Endodermal cell (in vitro differentiated cells): ENCODE results near the gene BAHCC1. TPM values are rescaled to one million over a fixed set of nuclear protein-coding genes. Genes with fewer than 3 reads are reported as not detected.
A peak's percentile ranks its signal among the peaks of the same experiment; 100 is the strongest.

ENCODE experiments used
- DNase-seq: peaks from one replicate; pipeline ENCODE4 v3.0.0-alpha.2; 2017
- H3K27ac ChIP-seq: 2 replicates; pipeline ENCODE4 v1.5.1; 2013; ENCODE audit warnings: mild to moderate bottlenecking, low read depth, low read length, moderate library complexity
- H3K27me3 ChIP-seq: 2 replicates; pipeline ENCODE4 v1.6.1; 2013; ENCODE audit warnings: mild to moderate bottlenecking, low read length, moderate library complexity; ENCODE audit not compliant: insufficient read depth, control insufficient read depth, poor library complexity, severe bottlenecking
- H3K36me3 ChIP-seq: 2 replicates; pipeline ENCODE4 v1.7.0; 2013; ENCODE audit warnings: mild to moderate bottlenecking, low read length, moderate library complexity; ENCODE audit not compliant: control insufficient read depth, insufficient read depth
- H3K4me1 ChIP-seq: one replicate; pipeline ENCODE4 v1.7.0; 2013; ENCODE audit warnings: low read length; ENCODE audit not compliant: control insufficient read depth, insufficient read depth
- H3K4me3 ChIP-seq: 2 replicates; pipeline ENCODE4 v1.5.1; 2013; ENCODE audit warnings: mild to moderate bottlenecking, low read length, moderate library complexity
- H3K9ac ChIP-seq: 2 replicates; pipeline ENCODE4 v1.6.1; 2013; ENCODE audit warnings: mild to moderate bottlenecking, low read length, moderate library complexity; ENCODE audit not compliant: poor library complexity, severe bottlenecking; ENCODE audit errors: extremely low read depth
- H3K9me3 ChIP-seq: 2 replicates; pipeline ENCODE4 v1.6.1; 2013; ENCODE audit warnings: mild to moderate bottlenecking, low read length, moderate library complexity; ENCODE audit not compliant: control insufficient read depth
- H3K27ac Mint-ChIP-seq: 2 replicates; pipeline ENCODE4 v1.8.0; 2020; ENCODE audit warnings: mixed read lengths
- H3K27me3 Mint-ChIP-seq: 2 replicates; pipeline ENCODE4 v1.8.0; 2021; ENCODE audit warnings: mild to moderate bottlenecking, mixed read lengths; ENCODE audit not compliant: insufficient read depth
- H3K36me3 Mint-ChIP-seq: 2 replicates; pipeline ENCODE4 v1.8.0; 2020; ENCODE audit warnings: low read depth, mixed read lengths
- H3K4me1 Mint-ChIP-seq: 2 replicates; pipeline ENCODE4 v1.8.0; 2020; ENCODE audit warnings: mixed read lengths
- H3K4me3 Mint-ChIP-seq: 2 replicates; pipeline ENCODE4 v1.8.0; 2020; ENCODE audit warnings: mild to moderate bottlenecking, moderate library complexity, mixed read lengths
- H3K9me3 Mint-ChIP-seq: 2 replicates; pipeline ENCODE4 v1.8.0; 2020; ENCODE audit warnings: mild to moderate bottlenecking, mixed read lengths
- CTCF ChIP-seq: fragments of 200-600 bp; sonication (generic); conservative IDR thresholded peaks from 2 replicates; pipeline ENCODE4 v1.5.0; 2021; ENCODE audit warnings: antibody characterized with exemption, mild to moderate bottlenecking
- WGBS, 2 experiments: methylation state at CpG; one replicate each; pipeline versions ENCODE4 v1.1.5 to v1.1.7; 2013; ENCODE audit warnings: missing lambda C conversion rate in 2 of 2, mixed read lengths in 1 of 2; ENCODE audit not compliant: insufficient coverage in 1 of 2, insufficient read length in 1 of 2; 5-methylcytosine and 5-hydroxymethylcytosine counted together
- total RNA-seq, 2 donors: library from RNA; stranded (reverse); fragmentation: NEBNext Ultra II Directional in 1 of 2; extraction: Animal tissue kit (Norgen Biotek cat#: 25700) in 1 of 2; gene quantifications; 2 replicates in 1 of 2; 3 replicates in 1 of 2; pipeline ENCODE4 v1.2.1, GENCODE V29; 2021

BAHCC1 gene
- total RNA-seq, 2 donors from 2014 or later: 63.9 to 78.1 TPM

DNA sequence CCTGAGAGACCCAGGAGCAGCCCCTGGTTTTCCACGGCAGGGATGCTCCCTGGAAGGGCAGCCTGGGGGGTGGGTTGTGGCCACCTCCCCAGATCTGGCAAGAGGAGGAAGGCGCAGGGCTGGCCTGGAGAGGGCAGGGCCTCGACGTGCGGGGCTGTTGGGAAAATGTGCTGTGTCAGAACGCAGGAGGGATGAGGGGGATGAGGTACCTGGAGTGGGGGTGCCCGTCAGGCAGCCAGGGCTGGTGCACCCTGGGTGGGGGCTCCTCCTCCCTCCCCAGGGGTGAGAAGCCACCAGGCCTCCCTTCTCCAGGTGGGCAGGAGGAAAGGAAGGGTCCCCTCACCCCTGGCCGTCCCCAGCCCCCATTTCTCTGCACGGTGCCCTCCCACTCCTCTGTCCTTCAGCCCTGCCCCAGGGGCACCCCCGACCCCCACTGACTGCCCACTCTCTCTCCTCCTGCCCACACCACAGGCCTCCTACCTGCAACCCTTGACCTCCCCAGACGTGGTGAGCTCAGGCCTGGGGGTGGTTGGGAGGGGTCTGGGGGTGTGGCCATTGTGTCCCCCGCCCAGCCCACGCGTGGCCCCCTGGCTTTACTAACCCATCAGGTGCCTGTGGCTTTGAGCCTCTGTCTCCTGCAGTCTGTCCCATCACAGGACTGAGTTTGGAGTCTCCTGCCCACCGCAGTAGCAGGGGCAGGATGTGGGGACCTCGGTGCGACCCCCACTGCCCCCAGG lies 39.6 kb downstream of the BAHCC1 start:
- H3K36me3 Mint-ChIP-seq: no peaks in the 10 kb centered on the region
- no peak overlapping the region for H3K4me3 Mint-ChIP-seq
- no peak overlapping the region for H3K4me3 ChIP-seq
- 92 to 93% methylated on average over 3 to 15 of the region's 17 CpGs for WGBS, 2 experiments
- H3K9me3 Mint-ChIP-seq: no peaks in the 10 kb centered on the region
- H3K27me3 Mint-ChIP-seq: no peaks in the 10 kb centered on the region
- no peak overlapping the region for H3K27ac ChIP-seq
- no peaks in the 10 kb centered on the region for H3K4me1 ChIP-seq
- no peak overlapping the region for H3K9ac ChIP-seq
- H3K4me1 Mint-ChIP-seq: no peaks in the 10 kb centered on the region
- no peak for TF ChIP-seq CTCF
- H3K27me3 ChIP-seq: no peaks in the 10 kb centered on the region
- no peak for DNase-seq
- no peaks in the 10 kb centered on the region for H3K36me3 ChIP-seq
- H3K27ac Mint-ChIP-seq: no peak overlapping the region
- H3K9me3 ChIP-seq: no peaks in the 10 kb centered on the region

GRCh38 chr17:81435652-81436293 lies 40.5 kb downstream of the BAHCC1 start:
- H3K4me1 ChIP-seq: no peaks in the 10 kb centered on the region
- no peak overlapping the region for H3K9ac ChIP-seq
- Mint-ChIP-seq H3K4me1 (peaks cover 1% of the 10 kb centered on the region), H3K27me3 (no peaks in the 10 kb centered on the region), H3K9me3 (no peaks in the 10 kb centered on the region), H3K36me3 (no peaks in the 10 kb centered on the region), H3K27ac (no peak overlapping the region), H3K4me3 (no peak overlapping the region)
- H3K27ac ChIP-seq: peak overlapping the region; percentile 38
- WGBS, 2 experiments: 90 to 92% methylated on average over 2 to 10 of the region's 10 CpGs
- DNase-seq: no peak
- H3K4me3 ChIP-seq: no peak overlapping the region
- no peaks in the 10 kb centered on the region for H3K36me3 ChIP-seq
- H3K27me3 ChIP-seq: no peaks in the 10 kb centered on the region
- TF ChIP-seq CTCF: no peak
- H3K9me3 ChIP-seq: no peaks in the 10 kb centered on the region

DNA sequence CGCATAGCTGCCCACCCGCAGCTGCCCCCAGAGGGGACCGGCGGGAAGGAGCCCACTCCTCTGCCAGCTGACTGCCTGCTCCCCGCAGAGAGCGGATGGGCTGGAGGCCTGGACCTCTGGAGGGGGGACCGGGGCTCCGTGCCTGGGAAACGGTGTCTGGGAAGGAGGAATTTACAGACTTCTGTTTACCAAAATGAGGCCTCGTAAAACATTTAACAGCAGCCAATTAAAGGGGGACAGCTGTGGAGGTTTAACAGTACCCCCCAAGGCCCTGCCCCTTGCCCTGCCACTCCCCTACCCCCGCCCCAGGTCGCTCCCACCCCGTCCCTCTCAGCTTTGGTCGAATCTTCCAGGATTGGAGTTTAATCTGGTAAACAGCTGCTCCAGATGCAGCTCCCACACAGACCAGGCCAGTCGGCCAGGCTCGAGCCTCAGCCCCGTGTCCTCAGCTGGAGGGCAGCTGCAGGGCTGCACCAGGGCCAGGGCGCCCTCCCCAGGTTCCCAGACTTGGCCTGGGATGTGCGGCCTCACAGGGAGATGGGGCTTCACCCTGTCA lies 41.1 kb downstream of the BAHCC1 start:
- Histone ChIP-seq H3K4me1 (no peaks in the 10 kb centered on the region), H3K4me3 (no peak overlapping the region), H3K9ac (no peak overlapping the region), H3K9me3 (no peaks in the 10 kb centered on the region), H3K36me3 (no peaks in the 10 kb centered on the region), H3K27me3 (no peaks in the 10 kb centered on the region), H3K27ac (peak overlapping the region; percentile 38)
- H3K4me3 Mint-ChIP-seq: no peak overlapping the region
- H3K27me3 Mint-ChIP-seq: no peaks in the 10 kb centered on the region
- peaks cover 3% of the 10 kb centered on the region for H3K36me3 Mint-ChIP-seq
- peaks cover 1% of the 10 kb centered on the region for H3K4me1 Mint-ChIP-seq
- TF ChIP-seq CTCF: no peak
- no peak overlapping the region for H3K27ac Mint-ChIP-seq
- H3K9me3 Mint-ChIP-seq: no peaks in the 10 kb centered on the region
- WGBS, 2 experiments: 64 to 84% methylated on average over 6 to 19 of the region's 19 CpGs
- DNase-seq: no peak
